Naive B cell (primary cell): ENCODE measurements around the gene TMEM86A. TPM values are rescaled to one million over a fixed set of nuclear protein-coding genes. Genes with fewer than 3 reads are reported as not detected.
A peak's percentile ranks its signal among the peaks of the same experiment; 100 is the strongest.

Experiments
- ATAC-seq, 2 donors: fragments of 150-1000 bp; cut with Tn5 transposase; 2 replicates each; pipeline ENCODE4 v1.10.0; 2021; ENCODE audit warnings: low read depth in 2 of 2, mild to moderate bottlenecking in 2 of 2, moderate library complexity in 2 of 2
- DNase-seq: peaks from one replicate; pipeline ENCODE4 v3.0.0; 2022
- H3K27ac Mint-ChIP-seq, 6 donors: one replicate each; pipeline ENCODE4 v1.8.0; 2020 to 2022; ENCODE audit warnings: mild to moderate bottlenecking in 6 of 6, mixed read lengths in 6 of 6, moderate library complexity in 5 of 6, inconsistent platforms in 2 of 6
- H3K27me3 Mint-ChIP-seq, 3 donors: one replicate each; pipeline ENCODE4 v1.8.0; 2021 to 2022; ENCODE audit warnings: mixed read lengths in 3 of 3, mild to moderate bottlenecking in 1 of 3
- H3K36me3 Mint-ChIP-seq, 2 donors: one replicate each; pipeline ENCODE4 v1.8.0; 2020 to 2022; ENCODE audit warnings: mixed read lengths in 2 of 2, inconsistent platforms in 1 of 2, mild to moderate bottlenecking in 1 of 2
- H3K4me1 Mint-ChIP-seq, 3 donors: one replicate each; pipeline ENCODE4 v1.8.0; 2020 to 2022; ENCODE audit warnings: mixed read lengths in 3 of 3, inconsistent platforms in 1 of 3, mild to moderate bottlenecking in 1 of 3, moderate library complexity in 1 of 3
- H3K4me3 Mint-ChIP-seq, 8 donors: one replicate each; pipeline ENCODE4 v1.8.0; 2020 to 2022; ENCODE audit warnings: mild to moderate bottlenecking in 8 of 8, mixed read lengths in 8 of 8, moderate library complexity in 8 of 8, inconsistent platforms in 2 of 8
- H3K9me3 Mint-ChIP-seq, 7 donors: one replicate each; pipeline ENCODE4 v1.8.0; 2020 to 2022; ENCODE audit warnings: mixed read lengths in 7 of 7, mild to moderate bottlenecking in 5 of 7, inconsistent platforms in 2 of 7, moderate library complexity in 1 of 7
- polyA plus RNA-seq, 6 donors: library from polyadenylated mRNA; unstranded; fragments of 300-500 nt; fragmentation: Illumina TruSeq; gene quantifications; one replicate each; pipeline ENCODE4 v1.2.3, GENCODE V29; 2021; ENCODE audit warnings: low read depth in 6 of 6

Gene TMEM86A
- polyA plus RNA-seq, 6 donors from 2014 or later = 0.45 to 1.1 (median 0.81) TPM; not detected in 1

GRCh38 chr11:18720808-18721560, 22.4 kb downstream of the TMEM86A start:
- H3K36me3 Mint-ChIP-seq = no peaks in the 10 kb centered on the region
- peaks cover 0 to 1% (median 0%) of the 10 kb centered on the region in 7 donors for H3K9me3 Mint-ChIP-seq

GRCh38 chr11:18721561-18722292, 23.1 kb downstream of the TMEM86A start:
- H3K36me3 Mint-ChIP-seq = no peaks in the 10 kb centered on the region
- DNase-seq (peak; percentile 45), ATAC-seq (peak; percentile 71 to 77)
- H3K27me3 Mint-ChIP-seq = peaks cover 3 to 8% (median 4%) of the 10 kb centered on the region in 3 donors
- peak overlapping the region; percentile 77 to 99 (median 94) for H3K4me3 Mint-ChIP-seq
- H3K9me3 Mint-ChIP-seq = peaks cover 0 to 1% (median 0%) of the 10 kb centered on the region in 7 donors
- peak overlapping the region in 5 of 6 donors; percentile 44 to 78 (median 60) for H3K27ac Mint-ChIP-seq
- peaks cover 13 to 14% (median 13%) of the 10 kb centered on the region in 3 donors for H3K4me1 Mint-ChIP-seq

More at GRCh38 chr11:18720808-18721560, 22.4 kb downstream of the TMEM86A start:
- DNase-seq = peak; percentile 67
- H3K4me1 Mint-ChIP-seq = peaks cover 13 to 14% (median 13%) of the 10 kb centered on the region in 3 donors
- H3K27me3 Mint-ChIP-seq = peaks cover 4 to 8% (median 4%) of the 10 kb centered on the region in 3 donors
- peak overlapping the region in 3 of 6 donors; percentile 51 to 90 (median 72) for H3K27ac Mint-ChIP-seq
- peak; percentile 86 to 88 for ATAC-seq
- peak overlapping the region; percentile 77 to 99 (median 94) for H3K4me3 Mint-ChIP-seq

- H3K27me3 Mint-ChIP-seq = peaks cover 0 to 9% (median 0%) of the 10 kb centered on the region in 3 donors
- H3K36me3 Mint-ChIP-seq = no peaks in the 10 kb centered on the region
- H3K9me3 Mint-ChIP-seq = peaks cover 0 to 1% (median 0%) of the 10 kb centered on the region in 7 donors
- DNase-seq = no peak
- no peak for ATAC-seq
- peaks cover 13 to 14% (median 13%) of the 10 kb centered on the region in 3 donors for H3K4me1 Mint-ChIP-seq
- H3K27ac Mint-ChIP-seq = no peak overlapping the region
- peak overlapping the region; percentile 77 to 99 (median 94) for H3K4me3 Mint-ChIP-seq
Observed at GRCh38 chr11:18722293-18722637, 23.7 kb downstream of the TMEM86A start.

GRCh38 chr11:18723991-18724390, 25.4 kb downstream of the TMEM86A start:
- H3K36me3 Mint-ChIP-seq = no peaks in the 10 kb centered on the region
- H3K9me3 Mint-ChIP-seq = no peaks in the 10 kb centered on the region
- peaks cover 23 to 24% (median 24%) of the 10 kb centered on the region in 3 donors for H3K4me1 Mint-ChIP-seq
- no peak overlapping the region for H3K4me3 Mint-ChIP-seq
- H3K27me3 Mint-ChIP-seq = peaks cover 0 to 8% (median 5%) of the 10 kb centered on the region in 3 donors
- peak overlapping the region in 1 of 6 donors; percentile 5 for H3K27ac Mint-ChIP-seq
- ATAC-seq (no peak), DNase-seq (no peak)

- H3K36me3 Mint-ChIP-seq = no peaks in the 10 kb centered on the region
- no peak for ATAC-seq
- no peak within 1 kb of the TSS for H3K4me3 Mint-ChIP-seq
- H3K27me3 Mint-ChIP-seq = peaks cover 0 to 8% (median 5%) of the 10 kb centered on the region in 3 donors
- H3K4me1 Mint-ChIP-seq = peaks cover 22 to 26% (median 24%) of the 10 kb centered on the region in 3 donors
- no peak for DNase-seq
- no peak within 1 kb of the TSS for H3K27ac Mint-ChIP-seq
- H3K9me3 Mint-ChIP-seq = no peaks in the 10 kb centered on the region
Observed at GRCh38 chr11:18726040-18726439, 27.5 kb downstream of the TMEM86A start, which contains the start of gene IGSF22. Gene IGSF22, minus strand, starts transcription at chr11:18726188. Its CDS starts 1,952 bp downstream, at chr11:18724236.

- Mint-ChIP-seq H3K4me1 (peaks cover 22 to 26% (median 24%) of the 10 kb centered on the region in 3 donors), H3K36me3 (no peaks in the 10 kb centered on the region), H3K4me3 (peak overlapping the region in 1 of 8 donors; percentile 27), H3K27me3 (peaks cover 0 to 8% (median 5%) of the 10 kb centered on the region in 3 donors), H3K27ac (peak overlapping the region in 1 of 6 donors; percentile 46), H3K9me3 (no peaks in the 10 kb centered on the region)
- DNase-seq (peak; percentile 33), ATAC-seq (peak; percentile 54 to 69)
Observed at GRCh38 chr11:18727479-18728236, 29.1 kb downstream of the TMEM86A start.

GRCh38 chr11:18728658-18729057, 30.1 kb downstream of the TMEM86A start:
- Mint-ChIP-seq H3K4me3 (no peak overlapping the region), H3K27me3 (peaks cover 0 to 8% (median 5%) of the 10 kb centered on the region in 3 donors), H3K27ac (peak overlapping the region in 1 of 6 donors; percentile 16), H3K4me1 (peaks cover 22 to 26% (median 24%) of the 10 kb centered on the region in 3 donors), H3K36me3 (no peaks in the 10 kb centered on the region), H3K9me3 (no peaks in the 10 kb centered on the region)
- ATAC-seq (no peak), DNase-seq (no peak)

GRCh38 chr11:18729426-18729825, 30.8 kb downstream of the TMEM86A start:
- Mint-ChIP-seq H3K4me1 (peaks cover 22 to 26% (median 24%) of the 10 kb centered on the region in 3 donors), H3K36me3 (no peaks in the 10 kb centered on the region)

GRCh38 chr11:18730020-18730419, 31.4 kb downstream of the TMEM86A start:
- DNase-seq (no peak), ATAC-seq (no peak)
- no peak overlapping the region for H3K27ac Mint-ChIP-seq
- H3K4me3 Mint-ChIP-seq = peak overlapping the region in 1 of 8 donors; percentile 65
- no peaks in the 10 kb centered on the region for H3K36me3 Mint-ChIP-seq
- H3K9me3 Mint-ChIP-seq = no peaks in the 10 kb centered on the region
- peaks cover 22 to 26% (median 24%) of the 10 kb centered on the region in 3 donors for H3K4me1 Mint-ChIP-seq
- peaks cover 6 to 12% (median 7%) of the 10 kb centered on the region in 3 donors for H3K27me3 Mint-ChIP-seq

More at GRCh38 chr11:18729426-18729825, 30.8 kb downstream of the TMEM86A start:
- ATAC-seq = no peak
- H3K27me3 Mint-ChIP-seq = peaks cover 0 to 8% (median 5%) of the 10 kb centered on the region in 3 donors
- no peak overlapping the region for H3K4me3 Mint-ChIP-seq
- H3K9me3 Mint-ChIP-seq = no peaks in the 10 kb centered on the region
- no peak overlapping the region for H3K27ac Mint-ChIP-seq
- no peak for DNase-seq

GRCh38 chr11:18731441-18731840, 32.9 kb downstream of the TMEM86A start:
- no peaks in the 10 kb centered on the region for H3K9me3 Mint-ChIP-seq
- H3K27ac Mint-ChIP-seq = peak overlapping the region in 5 of 6 donors; percentile 20 to 94 (median 51)
- DNase-seq (peak; percentile 18), ATAC-seq (peak; percentile 46 to 69)
- H3K27me3 Mint-ChIP-seq = peaks cover 13 to 20% (median 17%) of the 10 kb centered on the region in 3 donors
- peak overlapping the region in 5 of 8 donors; percentile 16 to 74 (median 30) for H3K4me3 Mint-ChIP-seq
- H3K36me3 Mint-ChIP-seq = no peaks in the 10 kb centered on the region
- H3K4me1 Mint-ChIP-seq = peaks cover 22 to 26% (median 24%) of the 10 kb centered on the region in 3 donors

GRCh38 chr11:18731949-18732821, 33.6 kb downstream of the TMEM86A start:
- no peaks in the 10 kb centered on the region for H3K36me3 Mint-ChIP-seq
- peaks cover 13 to 20% (median 19%) of the 10 kb centered on the region in 3 donors for H3K27me3 Mint-ChIP-seq
- ATAC-seq = peak; percentile 75 to 77

GRCh38 chr11:18733202-18733601, 34.6 kb downstream of the TMEM86A start:
- peaks cover 8 to 19% (median 15%) of the 10 kb centered on the region in 3 donors for H3K27me3 Mint-ChIP-seq
- no peak overlapping the region for H3K27ac Mint-ChIP-seq
- H3K4me3 Mint-ChIP-seq = no peak overlapping the region
- DNase-seq (no peak), ATAC-seq (no peak)
- no peaks in the 10 kb centered on the region for H3K36me3 Mint-ChIP-seq
- no peaks in the 10 kb centered on the region for H3K9me3 Mint-ChIP-seq
- H3K4me1 Mint-ChIP-seq = peaks cover 14 to 18% (median 17%) of the 10 kb centered on the region in 3 donors

More at GRCh38 chr11:18731949-18732821, 33.6 kb downstream of the TMEM86A start:
- H3K9me3 Mint-ChIP-seq = no peaks in the 10 kb centered on the region
- H3K27ac Mint-ChIP-seq = peak overlapping the region in 4 of 6 donors; percentile 12 to 94 (median 48)
- H3K4me3 Mint-ChIP-seq = peak overlapping the region in 5 of 8 donors; percentile 5 to 74 (median 57)
- H3K4me1 Mint-ChIP-seq = peaks cover 22 to 26% (median 24%) of the 10 kb centered on the region in 3 donors
- DNase-seq = peak; percentile 60
